GM12891 (cell line): ENCODE data around the gene CDK17.

Source experiments
- POLR2A ChIP-seq: IDR thresholded peaks from 2 replicates; pipeline ENCODE4 v1.6.1; 2011; ENCODE audit warnings: low read depth, low read length, control low read depth
- POLR2AphosphoS5 ChIP-seq: IDR thresholded peaks from 2 replicates; pipeline ENCODE4 v1.6.1; 2011; ENCODE audit warnings: low read depth, low read length, control low read depth
- POU2F2 ChIP-seq: IDR thresholded peaks from 2 replicates; pipeline ENCODE4 v1.6.1; 2011; ENCODE audit warnings: low read depth, mild to moderate bottlenecking, control low read depth, low read length, moderate library complexity
- TAF1 ChIP-seq: IDR thresholded peaks from 2 replicates; pipeline ENCODE4 v1.6.1; 2011; ENCODE audit warnings: low read depth, low read length, control low read depth

DNA sequence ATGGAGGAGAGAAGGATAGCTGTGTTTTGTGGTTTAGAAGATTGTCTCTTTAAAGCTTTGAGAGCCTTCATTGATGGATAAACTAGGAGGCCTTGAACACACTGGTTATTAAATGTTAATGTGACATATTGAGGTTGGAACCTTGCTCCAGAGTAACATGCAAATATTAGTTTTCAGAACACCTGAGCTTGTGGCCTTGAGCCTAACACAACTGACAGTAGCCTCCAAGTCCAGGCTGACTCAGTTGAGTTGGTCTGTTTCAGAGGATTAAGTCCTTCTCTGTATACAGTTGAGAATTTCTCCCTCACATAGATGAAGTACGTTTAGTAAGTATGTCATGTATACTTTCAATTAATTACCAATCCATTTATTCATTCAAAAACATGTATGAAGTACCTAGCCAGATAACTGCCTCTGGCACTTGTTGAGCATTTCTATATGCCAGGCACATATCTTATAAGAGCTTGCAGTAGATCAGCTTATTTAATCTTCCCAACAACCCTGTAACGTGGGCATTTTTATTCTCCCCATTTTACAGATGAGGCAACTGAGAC is 142.6 kb downstream of the CDK17 start:
- 0 out of 2 replicates have a peak, but pooled peaks have one; percentile 3 for TF ChIP-seq POLR2AphosphoS5
- TF ChIP-seq POLR2A = no peak
- no peak for TF ChIP-seq TAF1
- TF ChIP-seq POU2F2 = no peak
